Measurements from ENCODE around the gene PLP1.
A peak's percentile ranks its signal among the peaks of the same experiment; 100 is the strongest.
"Not testable (repeated sequence)": the region's sequence is repeated elsewhere in the genome, so short reads cannot be mapped to it uniquely, and the experiment has no call there.

Gene PLP1

DNA sequence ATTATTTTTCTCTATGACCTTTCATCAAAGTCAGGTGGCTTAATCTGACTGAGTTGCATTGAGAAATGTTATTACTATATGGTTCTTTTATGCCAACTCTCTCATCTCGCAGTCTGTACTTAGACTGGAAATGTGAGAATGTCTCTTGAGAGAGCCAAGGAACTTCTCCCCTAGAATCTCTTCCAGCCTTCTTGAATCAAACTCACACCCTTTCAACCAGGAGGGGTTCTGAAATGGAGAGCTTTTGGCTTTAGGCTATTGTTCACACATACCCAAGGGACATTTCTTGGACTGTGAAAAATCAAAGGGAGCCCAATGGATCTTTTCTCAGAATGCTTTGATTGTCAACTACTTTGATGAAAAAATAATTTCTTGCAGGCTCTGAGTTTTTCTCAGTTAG lies 5.1 kb downstream of the PLP1 start:
- no peak for DNase-seq

DNA sequence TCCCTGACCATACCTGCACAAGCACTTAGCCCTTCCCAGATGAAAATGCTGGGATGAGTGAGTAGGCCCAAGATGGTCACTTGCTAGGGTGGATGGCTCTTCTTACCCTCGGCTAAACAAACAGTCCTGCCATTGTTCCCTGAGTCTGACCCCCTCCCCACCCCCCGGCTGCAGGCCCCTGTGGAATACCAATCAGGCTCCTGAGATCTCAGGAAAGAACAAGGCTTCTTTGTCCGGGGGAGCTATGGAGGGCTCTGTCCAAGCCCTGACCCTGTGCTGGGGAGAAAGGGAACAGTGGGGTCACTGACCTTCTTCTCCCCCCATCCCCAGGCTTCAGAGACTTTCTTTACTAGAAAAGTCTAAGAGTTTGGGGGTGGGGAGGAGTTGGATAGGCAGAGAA lies 6.0 kb downstream of the PLP1 start:
- DNase-seq: no peak

DNA sequence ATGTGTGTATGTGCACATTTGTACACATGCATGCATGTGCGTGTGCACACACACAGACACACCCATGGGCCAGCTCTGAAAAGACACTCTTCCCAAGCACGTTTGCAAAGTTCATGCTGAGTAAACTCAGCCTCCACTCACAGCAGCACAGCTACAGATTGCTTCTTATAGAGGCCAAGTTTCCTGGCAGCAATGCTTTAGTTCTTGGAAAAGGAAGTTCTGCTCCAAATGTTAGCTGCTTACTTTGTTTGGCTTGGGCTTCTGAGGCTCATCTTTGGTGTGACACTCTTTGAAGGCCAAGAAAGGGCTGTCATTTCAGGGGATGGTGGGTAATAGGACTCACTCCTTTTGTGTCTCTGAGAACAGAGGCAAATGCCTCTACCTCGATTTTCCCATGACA lies 6.6 kb downstream of the PLP1 start:
- no peak for DNase-seq

DNA sequence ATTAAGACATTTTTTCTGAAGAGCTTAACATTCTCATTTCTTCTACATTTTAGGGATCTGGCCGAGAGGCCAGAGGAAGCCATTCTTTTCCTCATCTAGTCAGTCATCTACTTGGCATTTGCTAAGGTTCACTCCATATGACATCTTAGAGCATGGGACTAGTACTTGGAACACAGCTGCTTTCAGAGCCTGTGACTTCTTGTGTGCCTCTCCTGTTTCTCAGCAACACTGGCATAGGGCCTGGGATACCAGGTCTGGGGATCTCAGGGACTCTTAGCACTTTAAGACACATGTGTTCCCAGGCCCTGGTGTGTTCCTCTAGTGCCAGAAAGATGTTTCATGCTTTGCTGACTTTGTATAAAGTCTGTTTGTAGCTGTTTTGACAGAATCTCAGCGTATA lies 7.3 kb downstream of the PLP1 start:
- DNase-seq: no peak

DNA sequence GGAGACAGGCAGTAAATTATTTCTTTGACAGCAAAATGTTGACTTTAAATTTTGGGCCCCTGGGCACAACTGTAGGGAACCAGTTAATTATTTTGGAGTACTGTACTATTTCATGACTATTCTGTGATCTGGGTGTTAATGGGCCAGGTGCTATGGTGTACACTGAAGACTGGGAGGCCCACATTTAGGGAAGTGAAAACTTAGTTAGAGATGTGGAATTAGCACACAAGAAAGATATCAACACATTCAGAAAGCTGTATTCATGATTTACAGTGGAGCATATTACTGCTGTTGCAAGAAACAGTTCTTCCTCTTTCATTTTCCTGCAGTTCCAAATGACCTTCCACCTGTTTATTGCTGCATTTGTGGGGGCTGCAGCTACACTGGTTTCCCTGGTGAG lies 12.4 kb downstream of the PLP1 start:
- DNase-seq: no peak

DNA sequence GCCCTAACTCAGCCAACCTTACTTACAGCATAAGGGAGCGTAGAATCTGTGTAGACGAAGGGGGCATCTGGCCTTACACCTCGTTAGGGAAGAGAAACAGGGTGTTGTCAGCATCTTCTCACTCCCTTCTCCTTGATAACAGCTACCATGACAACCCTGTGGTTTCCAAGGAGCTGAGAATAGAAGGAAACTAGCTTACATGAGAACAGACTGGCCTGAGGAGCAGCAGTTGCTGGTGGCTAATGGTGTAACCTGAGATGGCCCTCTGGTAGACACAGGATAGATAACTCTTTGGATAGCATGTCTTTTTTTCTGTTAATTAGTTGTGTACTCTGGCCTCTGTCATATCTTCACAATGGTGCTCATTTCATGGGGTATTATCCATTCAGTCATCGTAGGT lies 14.6 kb downstream of the PLP1 start:
- no peak for DNase-seq

DNA sequence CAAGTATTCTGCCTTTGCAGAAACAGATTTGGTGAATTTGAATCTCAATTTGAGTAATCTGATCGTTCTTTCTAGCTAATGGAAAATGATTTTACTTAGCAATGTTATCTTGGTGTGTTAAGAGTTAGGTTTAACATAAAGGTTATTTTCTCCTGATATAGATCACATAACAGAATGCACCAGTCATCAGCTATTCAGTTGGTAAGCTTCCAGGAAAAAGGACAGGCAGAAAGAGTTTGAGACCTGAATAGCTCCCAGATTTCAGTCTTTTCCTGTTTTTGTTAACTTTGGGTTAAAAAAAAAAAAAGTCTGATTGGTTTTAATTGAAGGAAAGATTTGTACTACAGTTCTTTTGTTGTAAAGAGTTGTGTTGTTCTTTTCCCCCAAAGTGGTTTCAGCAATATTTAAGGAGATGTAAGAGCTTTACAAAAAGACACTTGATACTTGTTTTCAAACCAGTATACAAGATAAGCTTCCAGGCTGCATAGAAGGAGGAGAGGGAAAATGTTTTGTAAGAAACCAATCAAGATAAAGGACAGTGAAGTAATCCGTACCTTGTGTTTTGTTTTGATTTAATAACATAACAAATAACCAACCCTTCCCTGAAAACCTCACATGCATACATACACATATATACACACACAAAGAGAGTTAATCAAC lies 15.3 kb downstream of the PLP1 start:
- DNase-seq: no peak

DNA sequence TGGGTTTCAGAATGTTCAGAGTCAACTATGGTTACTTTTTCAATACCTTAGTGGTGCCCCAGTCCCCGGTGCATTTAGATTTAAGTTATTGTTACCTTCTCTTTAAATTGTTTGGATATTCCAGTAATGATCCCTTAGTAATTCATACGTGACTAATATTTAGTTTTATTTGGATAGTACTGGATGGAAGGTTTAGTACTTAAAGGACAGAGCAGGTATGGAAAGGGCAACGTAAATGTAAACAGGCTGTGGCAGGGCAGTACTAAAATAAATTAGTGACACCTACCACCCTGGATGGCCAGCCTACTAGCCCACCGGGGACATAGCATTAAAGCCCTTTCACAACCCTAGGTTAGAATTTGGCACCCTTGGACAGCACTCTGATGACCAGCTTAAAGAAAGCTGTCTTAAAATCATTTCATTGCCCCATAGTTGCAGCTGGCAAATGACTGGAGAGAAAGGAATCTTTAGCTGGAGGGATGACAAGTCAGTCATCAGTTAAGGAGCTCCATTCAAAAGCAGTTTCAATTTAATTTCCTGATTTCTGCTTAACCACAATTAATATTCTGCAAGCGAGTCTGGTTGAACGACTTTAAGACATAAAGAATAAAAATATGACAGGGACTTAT lies 16.4 kb downstream of the PLP1 start:
- no peak for DNase-seq

DNA sequence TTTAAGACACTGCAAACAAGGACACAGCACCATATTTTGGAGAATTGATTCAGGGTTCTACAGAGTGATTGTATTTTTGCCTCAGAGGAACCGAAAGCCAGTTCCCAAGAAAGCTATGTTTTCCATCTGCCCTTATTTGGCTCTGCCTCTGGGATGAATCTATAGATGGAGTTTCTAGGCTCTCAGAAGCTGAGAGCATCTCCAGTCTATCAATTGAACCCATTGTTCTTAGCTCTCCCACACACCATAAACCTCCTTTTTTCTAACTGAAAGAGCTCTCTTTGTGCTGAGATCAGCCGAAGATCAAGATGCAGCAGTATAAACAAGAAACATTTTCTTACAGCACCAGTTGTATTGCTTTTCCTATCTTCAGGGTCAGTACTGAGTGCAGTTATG lies 16.9 kb downstream of the PLP1 start:
- DNase-seq: no peak

DNA sequence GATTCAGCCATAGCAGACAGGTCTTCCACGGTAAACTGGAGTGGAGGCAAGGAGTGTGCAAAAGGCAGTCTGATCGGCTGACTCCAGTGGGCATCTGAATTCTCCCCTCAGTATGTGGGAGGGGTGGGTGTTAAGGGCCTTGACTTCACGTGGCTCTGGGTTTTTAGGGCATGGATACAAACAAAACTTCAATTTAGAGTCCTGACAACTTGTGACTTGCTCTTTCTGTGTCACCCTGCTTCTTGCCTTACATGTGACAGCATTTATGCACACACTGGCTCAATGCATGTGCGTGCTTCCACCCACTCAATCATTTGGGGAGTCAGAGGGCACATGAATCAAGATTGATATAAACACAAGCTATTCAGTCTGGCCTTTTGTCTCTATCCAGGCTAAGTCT lies 17.5 kb downstream of the PLP1 start:
- no peak for DNase-seq

DNA sequence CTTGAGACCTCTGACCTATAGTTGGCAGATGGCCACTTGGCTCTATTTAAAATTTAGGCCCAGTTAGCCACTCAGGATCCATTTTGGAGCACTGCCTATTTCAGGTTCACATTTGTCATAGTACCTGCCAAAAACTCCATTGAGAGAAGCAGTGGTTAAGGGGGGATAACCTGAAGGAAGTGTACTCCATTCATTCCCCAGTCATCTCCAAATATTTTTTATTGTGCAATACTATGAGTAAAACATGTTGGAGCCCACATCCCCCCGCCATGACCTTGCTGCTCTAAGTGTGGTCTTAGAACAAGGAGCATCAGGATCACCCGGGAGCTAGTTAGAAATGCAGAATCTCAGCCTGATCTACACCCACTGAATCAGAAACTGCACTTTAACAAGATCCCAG lies 21.1 kb downstream of the PLP1 start:
- DNase-seq: no peak

DNA sequence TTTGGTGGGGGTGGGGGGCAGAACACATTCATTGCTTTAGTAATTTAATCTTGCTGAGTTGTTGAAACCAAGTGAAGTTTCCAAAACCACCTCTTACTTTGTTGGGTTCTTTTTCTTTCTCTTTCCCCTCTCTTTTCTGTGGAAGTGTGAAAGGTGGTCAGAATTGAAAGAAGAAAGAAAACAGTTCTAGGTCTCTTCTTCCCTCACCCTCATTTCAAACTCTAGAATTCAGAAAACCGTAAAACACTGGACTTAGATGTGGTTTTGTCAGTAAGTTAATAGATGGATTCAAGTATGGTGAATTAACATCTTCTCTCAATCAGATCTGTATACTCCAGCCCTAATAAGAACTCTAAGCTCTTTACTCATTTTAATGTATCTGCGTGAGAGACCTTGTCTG lies 23.7 kb downstream of the PLP1 start:
- no peak for DNase-seq

DNA sequence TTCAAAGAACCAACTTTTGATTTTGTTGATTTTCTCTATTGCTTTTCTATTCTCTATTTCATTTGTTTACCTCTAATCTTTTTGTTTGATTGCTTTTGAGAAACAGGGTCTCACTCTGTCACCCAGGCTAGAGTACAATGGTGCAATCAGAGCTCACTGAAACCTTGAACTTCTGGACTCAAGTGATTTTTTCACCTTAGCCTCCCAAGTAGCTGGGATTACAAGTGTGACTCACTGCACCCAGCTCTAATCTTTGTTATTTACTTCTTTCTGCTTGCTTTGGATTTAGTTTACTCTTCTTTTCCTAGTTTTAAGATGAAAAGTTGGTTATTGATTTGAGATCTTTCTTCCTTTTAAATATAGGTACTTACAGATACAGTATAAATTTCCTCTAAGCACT lies 29.2 kb downstream of the PLP1 start:
- no peak for DNase-seq

DNA sequence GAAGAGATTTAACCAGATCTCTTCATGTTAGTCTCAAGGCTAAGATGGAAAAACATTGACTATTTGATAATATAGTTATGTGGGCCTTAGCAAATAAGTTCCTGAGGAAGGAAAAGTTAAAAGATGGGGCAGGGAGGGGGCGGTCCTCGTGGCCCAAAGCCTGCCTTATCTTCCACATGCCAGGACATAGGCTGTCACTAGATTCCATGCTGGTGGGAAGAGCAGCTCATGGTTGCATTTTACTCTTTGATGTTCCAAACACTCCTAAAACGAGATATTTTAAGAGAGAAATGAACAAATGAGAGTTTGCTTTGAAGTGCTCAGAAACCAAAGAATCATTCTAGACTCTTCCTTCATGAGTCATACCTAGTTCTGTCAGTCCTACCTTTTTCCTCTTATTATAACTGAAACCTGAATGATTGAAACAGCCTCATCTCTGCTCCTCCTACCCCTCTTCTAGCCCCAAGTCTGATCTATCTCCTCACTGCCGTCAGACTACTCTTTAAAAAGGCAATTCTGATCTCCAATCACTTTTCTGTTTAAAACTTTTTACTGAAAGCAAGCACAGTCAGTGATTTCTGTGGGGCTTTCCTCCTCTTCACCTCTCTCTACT lies 30.3 kb downstream of the PLP1 start:
- DNase-seq: no peak

DNA sequence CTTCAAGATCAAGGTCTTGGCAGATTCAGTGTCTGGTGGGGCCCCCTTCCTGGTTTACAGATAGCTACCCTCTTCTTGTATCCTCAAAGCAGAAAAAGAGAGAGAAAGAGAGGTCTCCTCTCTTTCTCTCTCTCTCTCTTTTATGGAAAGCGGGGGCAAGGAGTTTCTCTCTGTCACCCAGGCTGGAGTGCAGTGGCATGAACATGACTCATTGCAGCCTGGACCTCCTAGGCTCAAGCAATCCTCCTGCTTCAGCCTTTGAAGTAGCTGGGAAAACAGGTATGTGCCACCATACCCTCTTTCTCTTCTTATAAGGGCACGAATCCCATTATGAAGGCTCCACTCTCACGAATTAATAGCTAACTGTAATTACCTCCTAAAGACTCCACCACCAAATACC lies 35.2 kb downstream of the PLP1 start:
- DNase-seq: no peak

DNA sequence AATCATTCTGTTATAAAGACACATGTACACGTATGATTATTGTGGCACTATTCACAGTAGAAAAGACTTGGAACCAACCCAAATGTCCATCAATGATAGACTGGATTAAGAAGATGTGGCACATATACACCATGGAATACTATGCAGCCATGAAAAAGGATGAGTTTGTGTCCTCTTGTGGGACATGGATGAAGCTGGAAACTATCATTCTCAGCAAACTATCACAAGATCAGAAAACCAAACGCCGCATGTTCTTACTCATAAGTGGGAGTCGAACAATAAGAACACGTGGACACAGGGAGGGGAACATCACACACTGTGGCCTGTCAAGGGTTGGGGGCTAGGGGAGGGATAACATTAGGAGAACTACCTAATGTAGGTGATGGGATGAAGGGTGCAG lies 40.5 kb downstream of the PLP1 start:
- DNase-seq: not testable (repeated sequence)

DNA sequence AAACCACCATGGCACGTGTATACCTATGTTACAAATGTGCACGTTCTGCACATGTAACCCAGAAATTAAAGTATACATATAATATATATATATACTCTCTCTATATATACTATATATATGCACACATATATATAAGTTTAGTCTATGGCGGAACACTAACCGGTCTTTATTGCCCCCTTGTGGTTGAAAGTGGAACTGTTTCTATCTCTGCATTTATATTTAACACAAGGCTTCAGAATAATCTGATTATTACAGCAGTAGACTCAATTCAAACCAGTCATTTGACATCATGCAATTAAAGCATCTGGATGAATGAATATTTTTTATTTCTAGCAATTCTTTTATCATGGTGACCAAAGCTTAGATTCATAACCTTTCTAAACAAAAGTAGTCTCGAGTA lies 40.9 kb downstream of the PLP1 start:
- DNase-seq: peak; percentile 30

DNA sequence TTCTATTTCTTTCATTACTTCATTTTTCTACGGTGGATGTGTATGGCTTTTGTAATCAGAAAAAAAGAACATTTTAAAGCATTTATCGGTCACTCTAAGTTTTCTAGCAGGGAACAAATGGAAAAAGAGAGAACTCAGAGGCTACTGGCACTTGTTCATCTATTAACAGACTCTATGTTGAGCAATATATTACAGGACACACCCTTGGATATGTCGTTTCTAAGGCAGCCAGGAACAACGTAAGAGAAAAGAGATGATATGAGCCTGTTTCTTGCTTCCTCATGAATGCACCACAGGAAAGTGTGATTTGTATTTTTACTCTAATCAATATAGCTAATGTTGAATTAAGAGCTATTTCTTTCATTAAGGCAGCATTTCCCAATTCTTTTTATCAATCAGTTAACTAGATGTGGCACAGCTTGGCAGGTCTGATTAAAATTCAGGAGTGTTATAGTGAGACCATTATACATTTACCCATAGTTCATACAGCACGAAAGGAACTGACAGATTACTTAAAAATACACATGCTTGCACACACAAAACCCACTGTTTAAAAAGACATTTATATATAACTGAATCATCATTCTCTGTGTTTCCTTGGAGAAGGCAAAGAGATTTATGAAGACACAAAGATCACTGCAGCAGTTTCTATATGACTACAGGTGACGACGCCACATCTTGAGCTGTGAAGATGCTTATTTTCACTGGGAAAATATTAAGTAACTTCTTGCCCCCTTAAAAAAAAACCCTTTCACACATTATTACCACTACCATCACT lies 42.4 kb downstream of the PLP1 start:
- DNase-seq: no peak

DNA sequence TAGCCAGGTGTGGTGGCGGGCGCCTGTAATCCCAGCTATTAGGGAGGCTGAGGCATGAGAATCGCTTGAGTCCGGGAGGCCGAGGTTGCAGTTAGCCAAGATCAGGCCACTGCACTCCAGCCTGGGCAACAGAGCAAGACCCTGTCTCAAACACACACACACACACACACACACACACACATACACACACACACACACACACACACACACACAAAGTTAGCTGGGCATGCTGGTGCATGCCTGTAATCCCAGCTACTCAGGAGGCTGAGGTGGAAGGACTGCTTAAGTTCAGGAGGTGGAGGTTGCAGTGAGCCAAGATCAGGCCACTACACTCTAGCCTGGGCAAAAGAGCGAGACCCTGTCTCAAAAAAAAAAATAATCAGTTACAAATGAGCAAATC lies 44.2 kb downstream of the PLP1 start:
- not testable (repeated sequence) for DNase-seq

DNA sequence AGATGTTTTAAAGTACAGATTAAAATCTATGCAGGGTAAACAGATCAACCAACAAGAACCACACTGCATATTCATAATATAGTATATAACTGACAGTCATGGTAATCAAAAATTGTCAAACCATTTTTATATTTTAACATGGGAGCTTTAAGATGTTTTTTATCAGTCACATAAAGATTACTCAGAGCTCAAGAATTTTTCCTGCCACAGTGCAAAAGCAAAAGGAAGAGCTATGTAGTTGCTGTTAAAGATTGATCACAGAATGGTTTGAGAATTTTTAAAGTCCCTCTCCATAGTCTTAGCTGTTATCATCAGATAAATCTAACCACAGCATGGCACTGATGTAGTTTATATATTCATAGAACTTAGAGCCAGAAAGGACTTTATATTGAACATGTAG lies 47.0 kb downstream of the PLP1 start:
- DNase-seq: no peak

DNA sequence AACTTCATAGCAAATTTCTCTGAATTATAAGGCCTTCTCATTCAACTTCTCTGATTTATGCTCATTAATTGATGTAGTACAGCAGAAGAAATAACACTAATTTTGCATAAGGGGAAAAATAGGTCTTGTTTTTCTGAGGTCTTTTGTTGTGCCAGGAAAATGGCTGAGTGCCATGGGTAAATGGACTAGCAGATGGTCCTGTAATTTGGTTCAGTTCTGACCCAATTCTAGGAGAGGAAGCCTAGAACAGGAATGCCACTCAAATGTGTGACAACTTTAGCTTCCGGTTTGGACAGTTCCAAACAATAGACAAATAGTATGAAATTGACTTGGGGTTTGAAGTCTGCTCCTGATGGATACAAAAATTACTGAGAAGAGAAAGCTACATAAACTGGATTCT lies 49.2 kb downstream of the PLP1 start:
- DNase-seq: no peak

DNA sequence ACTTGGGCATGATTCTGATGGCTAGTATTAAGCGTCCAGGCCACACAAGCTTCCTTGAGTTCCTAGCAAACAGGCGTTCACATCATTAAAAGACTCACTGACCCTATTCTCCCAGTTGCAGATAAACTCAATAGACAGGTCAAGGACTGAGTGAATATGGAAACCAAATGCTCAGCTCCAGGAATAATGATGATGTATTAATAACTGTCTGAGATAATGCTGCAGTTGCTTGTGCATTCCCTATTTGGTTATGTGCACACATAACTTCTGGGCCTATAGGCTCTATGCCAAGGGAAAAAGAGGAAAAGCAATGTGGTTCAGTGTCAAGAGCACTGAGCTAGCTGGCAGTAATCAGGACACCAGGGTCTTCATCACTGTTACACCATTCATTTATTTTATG lies 51.9 kb downstream of the PLP1 start:
- DNase-seq: no peak

DNA sequence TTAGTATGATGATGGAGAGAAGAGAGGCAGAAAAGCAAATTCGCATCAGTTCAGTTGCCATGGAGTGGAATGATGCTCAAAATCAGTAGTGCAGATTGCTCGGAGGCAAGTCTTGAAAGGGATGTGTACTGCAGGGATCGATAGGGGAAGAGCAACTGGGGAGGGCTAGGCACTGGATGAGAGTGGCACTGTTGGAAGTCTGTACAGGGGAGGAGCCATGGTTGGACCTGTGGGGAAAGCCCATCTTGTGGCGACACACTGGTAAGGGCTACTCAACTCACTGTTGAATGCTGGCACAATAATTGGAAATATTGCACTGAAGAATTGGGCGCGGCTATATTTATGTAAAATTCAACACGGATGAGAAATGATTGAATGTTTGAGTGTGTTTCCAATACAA lies 54.2 kb downstream of the PLP1 start:
- DNase-seq: no peak

DNA sequence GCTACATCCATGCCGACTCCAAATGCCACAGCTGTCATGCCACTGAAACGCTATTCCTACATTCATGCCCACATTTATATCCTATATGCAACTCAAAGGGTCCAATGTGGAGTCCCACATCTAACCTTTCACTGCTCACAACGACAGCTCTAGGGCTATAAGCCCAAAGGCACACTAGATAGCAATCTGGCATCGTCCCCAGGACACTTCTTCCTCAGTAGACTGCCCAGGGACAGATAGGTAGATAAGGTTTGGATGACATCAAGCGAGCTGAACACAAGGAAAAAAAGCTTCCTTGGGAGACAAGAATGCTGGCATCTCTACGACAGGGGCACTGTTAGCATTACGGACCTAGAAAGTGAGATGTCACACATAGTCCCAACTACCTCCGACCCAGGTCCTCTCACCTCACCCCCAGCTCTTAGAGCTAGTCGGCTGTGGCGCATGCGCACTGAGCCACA lies 54.7 kb downstream of the PLP1 start:
- no peak for DNase-seq

Measured in stimulated activated CD4-positive, alpha-beta T cell treated with anti-CD3 and anti-CD28 coated beads, Interleukin-4, amount 100 ng/mL, for 24 hours (primary cell).